GM23338 (cell line): ENCODE results near the gene ITGA2. TPM values are rescaled to one million over a fixed set of nuclear protein-coding genes. Genes with fewer than 3 reads are reported as not detected.

ENCODE experiments used
- ATAC-seq: fragments of 200-7000 bp; cut with Tn5 transposase; 3 replicates; pipeline ENCODE4 v1.9.1; 2020
- DNase-seq: peaks from one replicate; pipeline ENCODE4 v3.0.0-alpha.2; 2015; ENCODE audit warnings: low spot score
- H2AFZ ChIP-seq: fragments of 200-600 bp; sonication (generic); 2 replicates; pipeline ENCODE4 v1.8.0; 2016; ENCODE audit warnings: antibody characterized with exemption, mild to moderate bottlenecking, moderate library complexity
- H3F3A ChIP-seq: fragments of 200-600 bp; sonication (generic); replicated peaks from 2 replicates; pipeline ENCODE4 v1.8.0; 2017; ENCODE audit warnings: antibody characterized with exemption, mixed run types, low read depth
- H3K27ac ChIP-seq: fragments of 200-600 bp; sonication (generic); 2 replicates; pipeline ENCODE4 v1.6.1; 2016; ENCODE audit warnings: low read depth
- H3K27me3 ChIP-seq: fragments of 200-600 bp; sonication (generic); 2 replicates; pipeline ENCODE4 v1.8.0; 2016; ENCODE audit warnings: mild to moderate bottlenecking, mixed run types, moderate library complexity; ENCODE audit not compliant: insufficient read depth
- H3K36me3 ChIP-seq: fragments of 200-600 bp; sonication (generic); 2 replicates; pipeline ENCODE4 v1.8.0; 2016; ENCODE audit warnings: mild to moderate bottlenecking; ENCODE audit not compliant: insufficient read depth
- H3K4me1 ChIP-seq: fragments of 200-600 bp; sonication (generic); 2 replicates; pipeline ENCODE4 v1.8.0; 2016; ENCODE audit warnings: mild to moderate bottlenecking, moderate library complexity; ENCODE audit not compliant: insufficient read depth
- H3K4me2 ChIP-seq: fragments of 200-600 bp; sonication (generic); 2 replicates; pipeline ENCODE4 v1.7.1; 2017; ENCODE audit warnings: mixed run types
- H3K4me3 ChIP-seq: fragments of 200-600 bp; sonication (generic); 2 replicates; pipeline ENCODE4 v1.6.1; 2016; ENCODE audit warnings: mixed run types
- H3K79me2 ChIP-seq: fragments of 200-600 bp; sonication (generic); replicated peaks from 2 replicates; pipeline ENCODE4 v1.8.0; 2017; ENCODE audit warnings: mild to moderate bottlenecking; ENCODE audit not compliant: insufficient read depth
- H3K9me2 ChIP-seq: fragments of 200-600 bp; sonication (generic); 2 replicates; pipeline ENCODE4 v1.8.0; 2017; ENCODE audit not compliant: insufficient read depth
- H4K20me1 ChIP-seq: fragments of 200-600 bp; sonication (generic); replicated peaks from 2 replicates; pipeline ENCODE4 v1.8.0; 2017; ENCODE audit warnings: mild to moderate bottlenecking; ENCODE audit not compliant: insufficient read depth
- H3K27ac Mint-ChIP-seq: 2 replicates; pipeline ENCODE4 v1.8.0; 2020; ENCODE audit warnings: inconsistent platforms, mild to moderate bottlenecking, moderate library complexity, mixed read lengths
- H3K27me3 Mint-ChIP-seq: 3 replicates; pipeline ENCODE4 v1.8.0; 2022; ENCODE audit warnings: low read depth, mild to moderate bottlenecking, moderate library complexity, mixed read lengths, inconsistent platforms; ENCODE audit not compliant: insufficient read depth, poor library complexity
- H3K36me3 Mint-ChIP-seq: 3 replicates; pipeline ENCODE4 v1.8.0; 2021; ENCODE audit warnings: low read depth, mild to moderate bottlenecking, inconsistent platforms, moderate library complexity, mixed read lengths
- H3K4me1 Mint-ChIP-seq: 3 replicates; pipeline ENCODE4 v1.8.0; 2020; ENCODE audit warnings: mild to moderate bottlenecking, inconsistent platforms, mixed read lengths
- H3K4me3 Mint-ChIP-seq: 3 replicates; pipeline ENCODE4 v1.8.0; 2021; ENCODE audit warnings: moderate library complexity, mild to moderate bottlenecking, inconsistent platforms, mixed read lengths
- H3K9me3 Mint-ChIP-seq: 3 replicates; pipeline ENCODE4 v1.8.0; 2020; ENCODE audit warnings: moderate library complexity, mild to moderate bottlenecking, inconsistent platforms, mixed read lengths
- CREB1 ChIP-seq: fragments of 250-450 bp; sonication (Bioruptor Pico); IDR thresholded peaks from 2 replicates; pipeline ENCODE4 v1.5.0; 2020; ENCODE audit warnings: low read depth, mild to moderate bottlenecking, moderate library complexity
- CTCF ChIP-seq, 2 experiments: fragments of 200-600 bp in 1 of 2; sonication (generic) in 1 of 2; conservative IDR thresholded peaks; 2 replicates each; pipeline versions ENCODE4 v1.5.1 to v1.6.1; 2016 to 2017; ENCODE audit warnings: antibody characterized with exemption in 2 of 2, low read depth in 2 of 2, mild to moderate bottlenecking in 2 of 2, moderate library complexity in 1 of 2
- EZH2 ChIP-seq: fragments of 200-600 bp; sonication (generic); IDR thresholded peaks from one replicate; pipeline ENCODE4 v1.8.0; 2017; ENCODE audit warnings: antibody characterized with exemption, mild to moderate bottlenecking, low read depth; ENCODE audit not compliant: unreplicated experiment
- EZH2phosphoT487 ChIP-seq: fragments of 200-600 bp; sonication (generic); IDR thresholded peaks from one replicate; pipeline ENCODE4 v1.8.1; 2018; ENCODE audit warnings: antibody characterized with exemption; ENCODE audit not compliant: unreplicated experiment
- JUNB ChIP-seq: IDR thresholded peaks from one replicate; pipeline ENCODE4 v1.6.1; 2016; ENCODE audit warnings: antibody characterized with exemption; ENCODE audit not compliant: unreplicated experiment
- STAT1 ChIP-seq: IDR thresholded peaks from one replicate; pipeline ENCODE4 v1.6.1; 2016; ENCODE audit warnings: antibody characterized with exemption; ENCODE audit not compliant: unreplicated experiment
- ZNF114 ChIP-seq: fragments of 250-450 bp; sonication (Bioruptor Pico); IDR thresholded peaks from 2 replicates; pipeline ENCODE4 v1.5.0; 2020; ENCODE audit warnings: mild to moderate bottlenecking, moderate library complexity
- ZNF331 ChIP-seq: fragments of 250-450 bp; sonication (Bioruptor Pico); IDR thresholded peaks from 2 replicates; pipeline ENCODE4 v1.5.0; 2020; ENCODE audit warnings: low read depth, mild to moderate bottlenecking, moderate library complexity
- polyA plus RNA-seq: library from polyadenylated mRNA; unstranded; fragments of >200 nt; fragmentation: Nextera tagmentation; extraction: Ambion mirVana; gene quantifications from 2 replicates; pipeline ENCODE4 v1.2.1, GENCODE V29; 2016
- total RNA-seq: library from RNA; depleted of rRNA; stranded (reverse); fragments of >200 nt; shearing (Covaris generic); gene quantifications from 2 replicates; pipeline ENCODE4 v1.2.3, GENCODE V29; 2014

ITGA2 gene
- total and polyA plus RNA-seq, 2 experiments from 2014 or later = 2.6 to 7.1 TPM

- Histone ChIP-seq H3K27me3 (no peaks in the 10 kb centered on the region), H3K9me2 (no peaks in the 10 kb centered on the region), H3K27ac (no peak overlapping the region), H3K36me3 (no peaks in the 10 kb centered on the region), H4K20me1 (no peaks in the 10 kb centered on the region), H3F3A (no peaks in the 10 kb centered on the region), H2AFZ (no peak overlapping the region), H3K4me2 (no peak overlapping the region), H3K4me3 (no peak overlapping the region), H3K4me1 (no peaks in the 10 kb centered on the region), H3K79me2 (no peaks in the 10 kb centered on the region)
- H3K27ac Mint-ChIP-seq = no peak overlapping the region
- no peaks in the 10 kb centered on the region for H3K36me3 Mint-ChIP-seq
- DNase-seq (peak; percentile 79), ATAC-seq (peak; percentile 95)
- H3K9me3 Mint-ChIP-seq = no peaks in the 10 kb centered on the region
- no peaks in the 10 kb centered on the region for H3K4me1 Mint-ChIP-seq
- TF ChIP-seq CREB1 (CRISPR knock-in tag) = no peak
- peak; percentile 83 to 85 for TF ChIP-seq CTCF (conservative IDR thresholded peaks at IDR 0.05; ENCODE audit: low read depth in 2 of 2)
- no peak overlapping the region for H3K4me3 Mint-ChIP-seq
- no peaks in the 10 kb centered on the region for H3K27me3 Mint-ChIP-seq
These were observed 40.6 kb upstream of the ITGA2 start for GRCh38 chr5:52948418-52949076.

- no peaks in the 10 kb centered on the region for H3K27me3 ChIP-seq
- no peaks in the 10 kb centered on the region for H4K20me1 ChIP-seq
- no peaks in the 10 kb centered on the region for H3K36me3 ChIP-seq
- H3K4me2 ChIP-seq = no peak overlapping the region
- H3K27me3 Mint-ChIP-seq = no peaks in the 10 kb centered on the region
- no peak for ATAC-seq
- H3F3A ChIP-seq = no peaks in the 10 kb centered on the region
- H3K27ac ChIP-seq = no peak overlapping the region
- H3K79me2 ChIP-seq = no peaks in the 10 kb centered on the region
- H3K4me3 ChIP-seq = no peak overlapping the region
- H3K4me3 Mint-ChIP-seq = no peak overlapping the region
- H3K36me3 Mint-ChIP-seq = no peaks in the 10 kb centered on the region
- no peak overlapping the region for H2AFZ ChIP-seq
- no peaks in the 10 kb centered on the region for H3K9me2 ChIP-seq
- no peaks in the 10 kb centered on the region for H3K4me1 ChIP-seq
- peaks cover 4% of the 10 kb centered on the region; the same call in 2 of the 3 replicates for H3K4me1 Mint-ChIP-seq
- no peak overlapping the region for H3K27ac Mint-ChIP-seq
- TF ChIP-seq ZNF331 = no peak
- no peak for TF ChIP-seq STAT1
- TF ChIP-seq ZNF114 (CRISPR knock-in tag) = no peak
- TF ChIP-seq EZH2 = no peak
- TF ChIP-seq CTCF (conservative IDR thresholded peaks at IDR 0.05; ENCODE audit: low read depth in 2 of 2) = no peak
- no peak for TF ChIP-seq JUNB
- no peak for TF ChIP-seq EZH2phosphoT487
- no peaks in the 10 kb centered on the region for H3K9me3 Mint-ChIP-seq
- no peak for DNase-seq
These were observed 38.5 kb upstream of the ITGA2 start for GRCh38 chr5:52950686-52951085.
